Hepatocyte (in vitro differentiated cells): ENCODE measurements around the gene LTO1. TPM values are rescaled to one million over a fixed set of nuclear protein-coding genes. Genes with fewer than 3 reads are reported as not detected.

Source experiments
- DNase-seq: peaks from one replicate; pipeline ENCODE4 v3.0.0-alpha.2; 2016; ENCODE audit warnings: low spot score
- H2AFZ ChIP-seq: fragments of 200-600 bp; sonication (generic); 2 replicates; pipeline ENCODE4 v1.6.0; 2016; ENCODE audit warnings: antibody characterized with exemption, mild to moderate bottlenecking
- H3K27ac ChIP-seq: fragments of 200-600 bp; sonication (generic); 2 replicates; pipeline ENCODE4 v1.5.1; 2016; ENCODE audit warnings: mild to moderate bottlenecking
- H3K27me3 ChIP-seq: fragments of 200-600 bp; sonication (generic); 2 replicates; pipeline ENCODE4 v1.6.1; 2016
- H3K36me3 ChIP-seq: fragments of 200-600 bp; sonication (generic); replicated peaks from 2 replicates; pipeline ENCODE4 v1.5.1; 2016; ENCODE audit warnings: low read depth; ENCODE audit not compliant: insufficient read depth
- H3K4me1 ChIP-seq: fragments of 200-600 bp; sonication (generic); 2 replicates; pipeline ENCODE4 v1.5.1; 2016; ENCODE audit warnings: mild to moderate bottlenecking, moderate library complexity; ENCODE audit not compliant: insufficient read depth
- H3K4me2 ChIP-seq: fragments of 200-600 bp; sonication (generic); 2 replicates; pipeline ENCODE4 v1.6.0; 2016
- H3K4me3 ChIP-seq: fragments of 200-600 bp; sonication (generic); 2 replicates; pipeline ENCODE4 v1.5.1; 2016; ENCODE audit warnings: mild to moderate bottlenecking
- H3K79me2 ChIP-seq: fragments of 200-600 bp; sonication (generic); 2 replicates; pipeline ENCODE4 v1.6.0; 2017; ENCODE audit warnings: mild to moderate bottlenecking
- H3K9me2 ChIP-seq: fragments of 200-600 bp; sonication (generic); replicated peaks from 2 replicates; pipeline ENCODE4 v1.6.0; 2017; ENCODE audit warnings: mild to moderate bottlenecking; ENCODE audit not compliant: insufficient read depth
- H3K9me3 ChIP-seq: fragments of 200-600 bp; sonication (generic); 2 replicates; pipeline ENCODE4 v1.5.1; 2016; ENCODE audit warnings: low read depth, mild to moderate bottlenecking
- H4K20me1 ChIP-seq: fragments of 200-600 bp; sonication (generic); 2 replicates; pipeline ENCODE4 v1.6.0; 2016; ENCODE audit warnings: mild to moderate bottlenecking; ENCODE audit not compliant: insufficient read depth, poor library complexity, severe bottlenecking
- CTCF ChIP-seq: fragments of 200-600 bp; sonication (generic); IDR thresholded peaks from 2 replicates; pipeline ENCODE4 v1.5.1; 2016; ENCODE audit warnings: antibody characterized with exemption, mild to moderate bottlenecking; ENCODE audit not compliant: poor library complexity
- EZH2 ChIP-seq: fragments of 200-600 bp; sonication (generic); IDR thresholded peaks from 2 replicates; pipeline ENCODE4 v1.6.1; 2016; ENCODE audit warnings: antibody characterized with exemption, mild to moderate bottlenecking, borderline replicate concordance
- EZH2phosphoT487 ChIP-seq: fragments of 200-600 bp; sonication (generic); IDR thresholded peaks from one replicate; pipeline ENCODE4 v1.6.1; 2018; ENCODE audit warnings: antibody characterized with exemption, mild to moderate bottlenecking, low read depth, moderate library complexity; ENCODE audit not compliant: unreplicated experiment, severe bottlenecking
- WGBS: methylation state at CpG from one replicate; pipeline ENCODE4 v1.1.6; 2016; ENCODE audit warnings: low lambda C conversion rate; ENCODE audit errors: missing lambda C conversion rate; 5-methylcytosine and 5-hydroxymethylcytosine counted together
- polyA plus RNA-seq: library from polyadenylated mRNA; unstranded; fragments of >200 nt; fragmentation: Nextera tagmentation; extraction: Ambion mirVana; gene quantifications from 2 replicates; pipeline ENCODE4 v1.2.1, GENCODE V29; 2016
- total RNA-seq: library from RNA; depleted of rRNA; stranded (reverse); fragments of >200 nt; gene quantifications from 2 replicates; pipeline ENCODE4 v1.2.3, GENCODE V29; 2014

The LTO1 gene
- total and polyA plus RNA-seq, 2 experiments from 2014 or later: 12.6 to 13.4 TPM

- Histone ChIP-seq H4K20me1 (peaks cover 15% of the 10 kb centered on the region), H3K4me1 (peaks cover 61% of the 10 kb centered on the region), H3K9me2 (no peaks in the 10 kb centered on the region), H3K27me3 (peaks cover 12% of the 10 kb centered on the region), H3K79me2 (peaks cover 39% of the 10 kb centered on the region), H3K36me3 (no peaks in the 10 kb centered on the region), H3K27ac (peak overlapping the region; percentile 50), H3K4me2 (peak overlapping the region; percentile 92), H2AFZ (peak overlapping the region; percentile 12), H3K4me3 (peak overlapping the region; percentile 45), H3K9me3 (no peaks in the 10 kb centered on the region)
- DNase-seq: no peak
- TF ChIP-seq EZH2phosphoT487 (no peak), EZH2 (no peak), CTCF (no peak)
- WGBS: 5% methylated on average over 36 of the region's 43 CpGs
Observed at GRCh38 chr11:69640260-69640994, 34.7 kb downstream of the LTO1 start.

- Histone ChIP-seq H3K9me3 (no peaks in the 10 kb centered on the region), H3K4me2 (peak overlapping the region; percentile 92), H3K27me3 (peaks cover 12% of the 10 kb centered on the region), H2AFZ (peak overlapping the region; percentile 12), H3K4me3 (peak overlapping the region; percentile 45), H4K20me1 (peaks cover 12% of the 10 kb centered on the region), H3K9me2 (no peaks in the 10 kb centered on the region), H3K4me1 (peaks cover 60% of the 10 kb centered on the region), H3K27ac (no peak overlapping the region), H3K36me3 (no peaks in the 10 kb centered on the region), H3K79me2 (peaks cover 34% of the 10 kb centered on the region)
- WGBS: 6% methylated on average over 9 of the region's 9 CpGs
- DNase-seq: no peak
- TF ChIP-seq EZH2: no peak
- no peak for TF ChIP-seq CTCF
- no peak for TF ChIP-seq EZH2phosphoT487
Observed at GRCh38 chr11:69639831-69640230, 35.3 kb downstream of the LTO1 start.

GRCh38 chr11:69638941-69639681 is 36.0 kb downstream of the LTO1 start:
- Histone ChIP-seq H4K20me1 (peaks cover 7% of the 10 kb centered on the region), H3K9me2 (no peaks in the 10 kb centered on the region), H3K4me1 (peaks cover 53% of the 10 kb centered on the region), H3K79me2 (peaks cover 27% of the 10 kb centered on the region), H3K27ac (peak overlapping the region; percentile 59), H2AFZ (peak overlapping the region; percentile 44), H3K36me3 (no peaks in the 10 kb centered on the region), H3K4me3 (peak overlapping the region; percentile 37), H3K27me3 (peaks cover 12% of the 10 kb centered on the region), H3K9me3 (no peaks in the 10 kb centered on the region), H3K4me2 (peak overlapping the region; percentile 92)
- under 1% methylated on average over 42 of the region's 64 CpGs for WGBS
- peak; percentile 96 for DNase-seq
- TF ChIP-seq EZH2 (no peak), CTCF (no peak), EZH2phosphoT487 (no peak)
